ENCODE data around the gene MYOM1.

DNA sequence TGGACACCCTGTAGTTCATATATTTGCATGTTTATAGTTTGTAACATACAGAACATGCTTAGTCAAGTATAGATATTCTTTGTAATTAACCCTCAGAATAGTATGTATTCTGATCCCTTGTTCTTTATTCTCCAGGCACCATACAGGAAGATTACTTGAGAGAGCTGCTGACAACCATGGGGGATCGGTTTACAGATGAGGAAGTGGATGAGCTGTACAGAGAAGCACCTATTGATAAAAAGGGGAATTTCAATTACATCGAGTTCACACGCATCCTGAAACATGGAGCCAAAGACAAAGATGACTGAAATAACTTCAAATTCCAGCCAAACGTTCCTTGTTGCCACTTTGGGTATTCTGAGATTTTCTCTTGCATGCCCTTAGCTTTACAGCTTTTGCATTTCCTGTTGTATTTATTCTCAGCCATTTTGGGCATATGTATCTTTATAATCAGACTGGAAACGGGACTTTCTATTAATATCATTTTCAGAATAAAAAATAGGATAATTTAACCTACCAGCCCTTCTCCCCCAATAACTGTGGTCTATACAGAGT lies 35.9 kb upstream of the MYOM1 start:
- TF ChIP-seq, protein P1, sequence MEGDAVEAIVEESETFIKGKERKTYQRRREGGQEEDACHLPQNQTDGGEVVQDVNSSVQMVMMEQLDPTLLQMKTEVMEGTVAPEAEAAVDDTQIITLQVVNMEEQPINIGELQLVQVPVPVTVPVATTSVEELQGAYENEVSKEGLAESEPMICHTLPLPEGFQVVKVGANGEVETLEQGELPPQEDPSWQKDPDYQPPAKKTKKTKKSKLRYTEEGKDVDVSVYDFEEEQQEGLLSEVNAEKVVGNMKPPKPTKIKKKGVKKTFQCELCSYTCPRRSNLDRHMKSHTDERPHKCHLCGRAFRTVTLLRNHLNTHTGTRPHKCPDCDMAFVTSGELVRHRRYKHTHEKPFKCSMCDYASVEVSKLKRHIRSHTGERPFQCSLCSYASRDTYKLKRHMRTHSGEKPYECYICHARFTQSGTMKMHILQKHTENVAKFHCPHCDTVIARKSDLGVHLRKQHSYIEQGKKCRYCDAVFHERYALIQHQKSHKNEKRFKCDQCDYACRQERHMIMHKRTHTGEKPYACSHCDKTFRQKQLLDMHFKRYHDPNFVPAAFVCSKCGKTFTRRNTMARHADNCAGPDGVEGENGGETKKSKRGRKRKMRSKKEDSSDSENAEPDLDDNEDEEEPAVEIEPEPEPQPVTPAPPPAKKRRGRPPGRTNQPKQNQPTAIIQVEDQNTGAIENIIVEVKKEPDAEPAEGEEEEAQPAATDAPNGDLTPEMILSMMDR (IDR thresholded peaks at IDR 0.05), result no peak
- TF ChIP-seq POLR2A (IDR thresholded peaks at IDR 0.05), result no peak
